PFSK-1 (cell line): ENCODE data around the gene CTNND2.

ENCODE experiments used
- FOXP2 ChIP-seq: optimal IDR thresholded peaks from 2 replicates; pipeline ENCODE3; 2011; ENCODE audit warnings: borderline replicate concordance, control low read depth, inconsistent platforms; ENCODE audit not compliant: insufficient read depth; ENCODE audit errors: extremely low read length, extremely low read depth
- POLR2AphosphoS5 ChIP-seq: IDR thresholded peaks from 2 replicates; pipeline ENCODE4 v1.6.1; 2012; ENCODE audit warnings: low read depth, mild to moderate bottlenecking, control low read depth, low read length, moderate library complexity
- SIN3A ChIP-seq: IDR thresholded peaks from 2 replicates; pipeline ENCODE4 v1.6.1; 2012; ENCODE audit warnings: mild to moderate bottlenecking, low read length, moderate library complexity, borderline replicate concordance; ENCODE audit not compliant: insufficient read depth
- TAF1 ChIP-seq: IDR thresholded peaks from 2 replicates; pipeline ENCODE4 v1.6.1; 2012; ENCODE audit warnings: low read length, control low read depth, borderline replicate concordance; ENCODE audit not compliant: insufficient read depth
- TF ChIP-seq, protein P1 (sequence below), 2 experiments: IDR thresholded peaks; 2 replicates each; pipeline versions ENCODE4 v1.6.1 to v1.8.0; 2011 to 2012; ENCODE audit warnings: low read depth in 2 of 2, low read length in 2 of 2, control low read depth in 1 of 2, inconsistent platforms in 1 of 2, mild to moderate bottlenecking in 1 of 2, moderate library complexity in 1 of 2; ENCODE audit not compliant: insufficient read depth in 1 of 2

The CTNND2 gene

DNA sequence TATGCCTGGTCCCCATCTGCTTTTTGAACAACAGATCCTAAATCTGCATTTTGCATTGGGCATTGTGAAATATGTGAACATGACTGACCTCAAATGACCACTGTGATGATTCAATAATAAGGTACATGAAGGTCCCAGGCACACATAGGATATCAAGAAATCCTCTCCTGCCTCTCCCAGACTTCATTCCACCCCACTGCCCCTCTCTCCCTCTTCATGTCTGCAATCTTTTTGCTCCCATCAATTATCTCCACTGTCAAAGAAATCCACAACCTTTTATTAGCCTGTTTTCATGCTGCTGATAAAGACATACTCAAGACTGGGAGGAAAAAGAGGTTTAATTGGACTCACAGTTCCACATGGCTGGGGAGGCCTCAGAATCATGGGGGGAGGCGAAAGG, 476.7 kb downstream of the CTNND2 start:
- no peak for TF ChIP-seq SIN3A
- TF ChIP-seq, protein P1, sequence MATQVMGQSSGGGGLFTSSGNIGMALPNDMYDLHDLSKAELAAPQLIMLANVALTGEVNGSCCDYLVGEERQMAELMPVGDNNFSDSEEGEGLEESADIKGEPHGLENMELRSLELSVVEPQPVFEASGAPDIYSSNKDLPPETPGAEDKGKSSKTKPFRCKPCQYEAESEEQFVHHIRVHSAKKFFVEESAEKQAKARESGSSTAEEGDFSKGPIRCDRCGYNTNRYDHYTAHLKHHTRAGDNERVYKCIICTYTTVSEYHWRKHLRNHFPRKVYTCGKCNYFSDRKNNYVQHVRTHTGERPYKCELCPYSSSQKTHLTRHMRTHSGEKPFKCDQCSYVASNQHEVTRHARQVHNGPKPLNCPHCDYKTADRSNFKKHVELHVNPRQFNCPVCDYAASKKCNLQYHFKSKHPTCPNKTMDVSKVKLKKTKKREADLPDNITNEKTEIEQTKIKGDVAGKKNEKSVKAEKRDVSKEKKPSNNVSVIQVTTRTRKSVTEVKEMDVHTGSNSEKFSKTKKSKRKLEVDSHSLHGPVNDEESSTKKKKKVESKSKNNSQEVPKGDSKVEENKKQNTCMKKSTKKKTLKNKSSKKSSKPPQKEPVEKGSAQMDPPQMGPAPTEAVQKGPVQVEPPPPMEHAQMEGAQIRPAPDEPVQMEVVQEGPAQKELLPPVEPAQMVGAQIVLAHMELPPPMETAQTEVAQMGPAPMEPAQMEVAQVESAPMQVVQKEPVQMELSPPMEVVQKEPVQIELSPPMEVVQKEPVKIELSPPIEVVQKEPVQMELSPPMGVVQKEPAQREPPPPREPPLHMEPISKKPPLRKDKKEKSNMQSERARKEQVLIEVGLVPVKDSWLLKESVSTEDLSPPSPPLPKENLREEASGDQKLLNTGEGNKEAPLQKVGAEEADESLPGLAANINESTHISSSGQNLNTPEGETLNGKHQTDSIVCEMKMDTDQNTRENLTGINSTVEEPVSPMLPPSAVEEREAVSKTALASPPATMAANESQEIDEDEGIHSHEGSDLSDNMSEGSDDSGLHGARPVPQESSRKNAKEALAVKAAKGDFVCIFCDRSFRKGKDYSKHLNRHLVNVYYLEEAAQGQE (IDR thresholded peaks at IDR 0.05; ENCODE audit: insufficient read depth in 1 of 2, low read depth in 2 of 2, low read length in 2 of 2) = no peak
- no peak for TF ChIP-seq POLR2AphosphoS5
- TF ChIP-seq FOXP2 = no peak
- no peak for TF ChIP-seq TAF1

DNA sequence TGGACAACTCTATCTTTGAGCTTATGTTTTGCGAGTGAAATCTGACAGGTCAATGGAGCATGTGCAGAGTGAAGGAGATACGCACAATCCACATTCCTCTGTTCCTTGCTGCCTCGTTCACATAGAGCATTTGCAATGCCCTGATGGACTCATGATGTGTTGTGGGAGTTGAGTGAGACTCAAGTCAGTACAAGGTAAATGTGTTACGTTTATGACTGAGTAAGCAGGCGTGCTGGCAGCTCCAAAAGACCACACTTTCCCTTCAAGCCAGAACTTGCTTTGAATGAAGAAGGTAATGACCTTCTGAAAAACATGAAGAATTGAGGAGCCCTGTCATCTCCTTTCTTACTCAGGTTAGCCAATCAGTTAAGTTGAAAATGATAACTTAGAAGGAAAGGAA, 477.8 kb downstream of the CTNND2 start:
- TF ChIP-seq FOXP2 (no peak), TAF1 (no peak), SIN3A (no peak), POLR2AphosphoS5 (no peak)
- TF ChIP-seq, protein P1 (IDR thresholded peaks at IDR 0.05; ENCODE audit: insufficient read depth in 1 of 2, low read depth in 2 of 2, low read length in 2 of 2) = no peak

GRCh38 chr5:11422342-11422741, 481.9 kb downstream of the CTNND2 start:
- TF ChIP-seq TAF1 (no peak), FOXP2 (no peak), SIN3A (no peak), POLR2AphosphoS5 (no peak)
- TF ChIP-seq, protein P1 (IDR thresholded peaks at IDR 0.05; ENCODE audit: insufficient read depth in 1 of 2, low read depth in 2 of 2, low read length in 2 of 2) = no peak

DNA sequence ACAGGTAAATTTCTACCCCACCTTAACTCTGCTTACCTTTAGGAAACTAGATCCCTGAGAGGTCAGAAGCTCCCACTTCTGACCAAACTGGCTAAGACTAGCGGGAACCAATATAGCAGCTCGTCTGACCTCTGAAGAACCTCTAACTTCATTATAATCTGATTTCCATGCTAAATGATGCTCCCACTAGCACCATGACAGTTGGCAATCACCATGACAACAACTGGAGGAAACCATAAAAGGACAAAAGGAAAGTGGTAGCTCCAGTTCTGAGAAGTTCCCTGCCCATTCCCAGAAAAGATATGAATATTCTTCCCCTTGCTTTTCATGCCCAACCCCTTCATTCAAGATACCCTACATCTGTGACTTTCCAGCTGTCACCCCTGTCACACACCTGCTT, 483.3 kb downstream of the CTNND2 start:
- TF ChIP-seq, protein P1 (IDR thresholded peaks at IDR 0.05; ENCODE audit: insufficient read depth in 1 of 2, low read depth in 2 of 2, low read length in 2 of 2) = no peak
- TF ChIP-seq POLR2AphosphoS5 = no peak
- TF ChIP-seq TAF1 = no peak
- no peak for TF ChIP-seq SIN3A
- TF ChIP-seq FOXP2 = no peak

DNA sequence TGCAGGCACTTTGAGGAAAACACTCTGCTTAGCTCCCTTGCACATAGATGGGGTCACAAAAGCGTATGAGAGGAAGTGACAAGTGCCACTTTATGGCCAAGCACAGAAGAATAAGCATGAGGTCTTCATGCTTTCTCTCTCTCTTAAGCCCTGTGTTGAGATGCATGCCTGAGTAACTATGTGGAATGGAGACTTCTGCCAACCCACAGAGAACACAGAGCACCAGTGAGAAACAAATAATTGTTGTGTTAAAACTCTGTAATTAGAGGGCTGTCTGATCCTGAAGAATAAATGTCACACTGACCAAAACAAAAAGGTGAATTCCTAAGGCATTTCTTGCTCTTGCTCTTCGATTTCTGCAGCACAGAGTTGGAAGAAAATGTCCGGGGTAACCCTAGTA, 488.5 kb downstream of the CTNND2 start:
- TF ChIP-seq FOXP2 (no peak), POLR2AphosphoS5 (no peak)

- TF ChIP-seq, protein P1 (IDR thresholded peaks at IDR 0.05; ENCODE audit: insufficient read depth in 1 of 2, low read depth in 2 of 2, low read length in 2 of 2) = no peak
- no peak for TF ChIP-seq TAF1
Observed at GRCh38 chr5:11411621-11412020, 492.6 kb downstream of the CTNND2 start.
